Activated CD8-positive, alpha-beta T cell treated with anti-CD3 and anti-CD28 coated beads for 36 hours (primary cell): Measurements from ENCODE around the gene CFAP100. TPM values are rescaled to one million over a fixed set of nuclear protein-coding genes. Genes with fewer than 3 reads are reported as not detected.

ENCODE experiments used
- ATAC-seq: fragments of 200-7000 bp; cut with Tn5 transposase; one replicate; pipeline ENCODE4 v1.10.0; 2021; ENCODE audit warnings: mild to moderate bottlenecking, moderate library complexity
- CTCF ChIA-PET: fragments of 350-600 bp; sonication (Branson Sonifier 250); formaldehyde crosslinking; loops from one replicate; lab custom pipeline; 2021; ENCODE audit warnings: antibody characterized with exemption; lab: Charles Lee
- POLR2A ChIA-PET: fragments of 350-600 bp; sonication (Branson Sonifier 250); formaldehyde crosslinking; loops from one replicate; lab custom pipeline; 2021; ENCODE audit warnings: antibody characterized with exemption; lab: Charles Lee
- DNase-seq: peaks from one replicate; pipeline ENCODE4 v3.0.0-alpha.2; 2020
- H3K27ac Mint-ChIP-seq: one replicate; pipeline ENCODE4 v1.8.0; 2021; ENCODE audit warnings: mild to moderate bottlenecking, mixed read lengths
- H3K27me3 Mint-ChIP-seq: one replicate; pipeline ENCODE4 v1.8.0; 2021; ENCODE audit warnings: mixed read lengths
- H3K36me3 Mint-ChIP-seq: one replicate; pipeline ENCODE4 v1.8.0; 2021; ENCODE audit warnings: low read depth, mixed read lengths
- H3K4me1 Mint-ChIP-seq: one replicate; pipeline ENCODE4 v1.8.0; 2021; ENCODE audit warnings: low read depth, mixed read lengths
- H3K4me3 Mint-ChIP-seq: one replicate; pipeline ENCODE4 v1.8.0; 2021; ENCODE audit warnings: mild to moderate bottlenecking, moderate library complexity, mixed read lengths
- H3K9me3 Mint-ChIP-seq: one replicate; pipeline ENCODE4 v1.8.0; 2021; ENCODE audit warnings: mixed read lengths
- CTCF ChIP-seq: fragments of 200-600 bp; IDR thresholded peaks from one replicate; pipeline ENCODE4 v1.8.0; 2022; ENCODE audit warnings: antibody characterized with exemption, mild to moderate bottlenecking
- intact Hi-C: fragments of 100-400 bp; cut with micrococcal nuclease; formaldehyde crosslinking; loops from one replicate; pipeline ENCODE4 v1.10.0; 2022
- total RNA-seq, 2 experiments: library from RNA; stranded (reverse); gene quantifications; one replicate each; pipeline ENCODE4 v1.2.3, GENCODE V29; 2021

Gene CFAP100
- total RNA-seq, 2 experiments from 2014 or later = not detected

DNA sequence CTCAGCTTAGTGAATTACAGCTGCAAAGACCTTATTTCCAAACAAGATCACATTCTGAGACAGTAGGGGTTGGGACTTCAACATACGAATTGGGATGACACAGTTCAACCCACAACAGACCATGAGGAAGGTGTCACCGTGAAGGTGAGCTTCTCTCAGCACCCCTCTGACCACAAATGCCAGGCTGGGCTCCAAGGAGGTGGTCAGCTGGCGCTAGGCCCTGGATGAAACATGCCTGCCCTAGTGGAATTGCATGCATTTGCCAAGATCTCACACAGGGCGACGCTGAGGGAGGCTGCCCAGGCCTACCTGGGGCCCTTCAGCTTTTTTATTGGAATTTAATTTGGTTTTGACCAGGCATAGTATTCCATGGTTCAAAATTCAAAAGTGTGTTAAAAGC lies 1.8 kb downstream of the CFAP100 start:
- TF ChIP-seq CTCF = no peak
- Mint-ChIP-seq H3K9me3 (no peaks in the 10 kb centered on the region), H3K27me3 (peaks cover 24% of the 10 kb centered on the region), H3K4me1 (no peaks in the 10 kb centered on the region), H3K4me3 (no peak overlapping the region), H3K36me3 (no peaks in the 10 kb centered on the region), H3K27ac (no peak overlapping the region)
- intact Hi-C loops = no loop called here
- ChIA-PET POLR2A (no interaction called here), CTCF (no interaction called here)
- ATAC-seq (no peak), DNase-seq (no peak)

DNA sequence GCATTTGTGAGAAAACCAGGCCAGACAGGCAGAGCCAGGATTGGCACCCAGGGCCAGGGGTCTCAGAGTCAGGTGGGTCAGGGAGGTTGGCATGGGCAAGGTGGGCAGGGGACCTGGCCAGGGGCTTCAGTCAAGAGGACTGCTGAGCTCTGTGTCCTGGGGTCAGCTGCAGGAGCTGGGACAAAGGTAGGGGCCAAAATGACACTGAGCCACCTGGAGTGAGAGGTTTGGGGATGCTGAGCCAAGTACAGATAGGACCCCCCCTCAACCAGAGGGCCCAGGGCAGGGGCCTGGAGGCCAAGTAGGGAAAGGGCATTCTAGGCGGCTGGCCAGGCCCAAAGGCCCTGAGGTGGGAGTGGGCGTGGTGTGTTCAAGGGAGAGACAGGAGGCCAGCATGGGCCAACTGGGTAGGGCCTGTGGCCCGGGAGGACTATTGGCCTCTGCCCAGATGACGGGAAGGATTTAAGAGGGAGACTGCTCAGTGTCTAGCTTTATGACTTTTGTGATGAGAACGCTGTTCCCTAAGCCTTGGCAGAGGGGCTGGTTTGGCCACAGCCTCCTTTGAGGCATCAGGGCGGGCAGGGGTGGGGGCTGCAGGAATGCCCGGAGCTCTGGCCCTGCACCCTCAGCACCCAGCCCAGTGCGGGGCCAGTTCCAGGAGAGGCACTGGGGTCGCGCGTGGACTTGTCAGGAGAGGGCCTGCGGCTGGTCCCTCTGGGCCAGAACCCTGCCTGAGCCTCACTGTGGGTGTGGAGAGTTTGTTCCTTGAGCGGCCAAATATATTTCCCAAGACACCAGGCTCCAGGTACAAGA lies 3.1 kb downstream of the CFAP100 start:
- DNase-seq (no peak), ATAC-seq (no peak)
- no peaks in the 10 kb centered on the region for H3K4me1 Mint-ChIP-seq
- H3K9me3 Mint-ChIP-seq = no peaks in the 10 kb centered on the region
- no peaks in the 10 kb centered on the region for H3K36me3 Mint-ChIP-seq
- ChIA-PET CTCF (no interaction called here), POLR2A (no interaction called here)
- H3K4me3 Mint-ChIP-seq = no peak overlapping the region
- no peak overlapping the region for H3K27ac Mint-ChIP-seq
- no peak for TF ChIP-seq CTCF
- intact Hi-C loops = no loop called here
- H3K27me3 Mint-ChIP-seq = peaks cover 19% of the 10 kb centered on the region

GRCh38 chr3:126398423-126399350 lies 4.0 kb downstream of the CFAP100 start:
- CTCF ChIA-PET = no interaction called here
- TF ChIP-seq CTCF = no peak
- Mint-ChIP-seq H3K36me3 (no peaks in the 10 kb centered on the region), H3K9me3 (no peaks in the 10 kb centered on the region), H3K27me3 (peaks cover 12% of the 10 kb centered on the region), H3K4me1 (no peaks in the 10 kb centered on the region), H3K27ac (no peak overlapping the region), H3K4me3 (no peak overlapping the region)
- intact Hi-C loops = no loop called here
- POLR2A ChIA-PET = no interaction called here
- ATAC-seq (no peak), DNase-seq (no peak)

- no peak overlapping the region for H3K27ac Mint-ChIP-seq
- no peaks in the 10 kb centered on the region for H3K4me1 Mint-ChIP-seq
Measured at GRCh38 chr3:126399351-126399735, 4.6 kb downstream of the CFAP100 start.

More at GRCh38 chr3:126399351-126399735, 4.6 kb downstream of the CFAP100 start:
- no peaks in the 10 kb centered on the region for H3K9me3 Mint-ChIP-seq
- ATAC-seq (no peak), DNase-seq (no peak)
- H3K4me3 Mint-ChIP-seq = no peak overlapping the region
- intact Hi-C loops = no loop called here
- no peak for TF ChIP-seq CTCF
- CTCF ChIA-PET = no interaction called here
- peaks cover 7% of the 10 kb centered on the region for H3K27me3 Mint-ChIP-seq
- POLR2A ChIA-PET = no interaction called here
- no peaks in the 10 kb centered on the region for H3K36me3 Mint-ChIP-seq
